GM12801 (cell line): ENCODE measurements around the gene INF2.

Experiments
- CTCF ChIP-seq: IDR thresholded peaks from one replicate; pipeline ENCODE4 v1.5.1; 2011; ENCODE audit warnings: control low read depth; ENCODE audit not compliant: insufficient read length; ENCODE audit errors: extremely low read depth

The INF2 gene

GRCh38 chr14:104734991-104735779 is 45.8 kb downstream of the INF2 start:
- TF ChIP-seq CTCF: no peak

- TF ChIP-seq CTCF: no peak
These were observed 46.6 kb downstream of the INF2 start for GRCh38 chr14:104735830-104736642.

- TF ChIP-seq CTCF: no peak
These were observed 49.1 kb downstream of the INF2 start for GRCh38 chr14:104738375-104739019.

- TF ChIP-seq CTCF: no peak
These were observed 49.6 kb downstream of the INF2 start for GRCh38 chr14:104739026-104739425.

GRCh38 chr14:104739546-104740516 is 50.4 kb downstream of the INF2 start:
- TF ChIP-seq CTCF: no peak

- no peak for TF ChIP-seq CTCF
These were observed 51.8 kb downstream of the INF2 start for GRCh38 chr14:104741108-104741802.
